Osteoblast (primary cell): ENCODE results near the gene NIPA2. TPM values are rescaled to one million over a fixed set of nuclear protein-coding genes. Genes with fewer than 3 reads are reported as not detected.

Experiments used
- total RNA-seq: library from RNA; depleted of rRNA; stranded (reverse); fragments of >200 nt; gene quantifications from 2 replicates; pipeline ENCODE4 v1.2.3, GENCODE V29; 2012

Gene NIPA2
- total RNA-seq, 1 donor = 50.3 TPM

Other genes starting within 250 kb of the NIPA2 start
- 6.2 and 9.4 TPM in 2 replicates for gene NIPA1, start 52.0 kb upstream of the NIPA2 start, total RNA-seq
- gene CYFIP1, start 141.7 kb downstream of the NIPA2 start, total RNA-seq = 104 and 107 TPM in 2 replicates
- gene TUBGCP5, start 200.9 kb downstream of the NIPA2 start, total RNA-seq = 27.4 and 32.6 TPM in 2 replicates